Eye (tissue), 1 donor: ENCODE data around the gene KLHL18.
"Not testable (repeated sequence)": the region's sequence is repeated elsewhere in the genome, so short reads cannot be mapped to it uniquely, and the experiment has no call there.

Experiments used
- DNase-seq: peaks from one replicate; pipeline ENCODE4 v3.0.0-alpha.2; 2015

Gene KLHL18

DNA sequence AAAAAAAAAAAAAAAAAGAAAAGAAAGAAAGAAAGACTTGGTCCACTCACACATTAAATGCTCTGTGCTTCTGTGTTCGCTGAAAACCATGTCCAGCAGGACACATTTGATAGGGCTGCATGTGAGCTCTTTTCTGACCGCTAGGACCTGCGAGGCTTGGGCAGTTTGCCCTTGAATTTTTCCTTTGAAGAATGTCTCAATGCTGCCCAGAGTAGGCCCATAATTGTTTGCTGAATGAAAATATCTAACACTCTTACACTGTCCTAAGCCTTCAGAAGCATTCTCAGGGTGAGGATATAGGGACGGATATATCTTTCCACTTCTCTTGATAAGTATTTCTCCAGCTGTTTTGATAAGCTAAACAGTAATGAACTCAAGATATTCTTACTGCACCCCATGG, 6.2 kb upstream of the KLHL18 start:
- no peak for DNase-seq

DNA sequence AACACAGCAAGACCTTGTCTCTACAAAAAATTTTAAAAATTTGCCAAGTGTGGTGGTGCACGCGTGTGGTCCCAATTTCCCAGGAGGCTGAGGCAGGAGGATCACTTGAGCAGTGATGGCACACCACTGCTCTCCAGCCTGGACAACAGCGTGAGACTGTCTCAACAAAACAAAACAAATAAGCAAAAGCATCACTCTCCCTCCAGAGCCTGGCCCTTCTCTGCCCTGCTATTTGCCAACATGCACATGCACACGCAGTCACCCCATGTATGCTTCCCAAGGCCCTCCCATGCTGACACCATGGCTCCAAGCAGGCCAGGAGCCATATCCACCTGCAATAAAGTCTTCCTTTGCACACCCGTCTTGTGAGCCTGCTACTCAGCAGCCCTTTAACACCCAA, 2.2 kb upstream of the KLHL18 start:
- no peak for DNase-seq

DNA sequence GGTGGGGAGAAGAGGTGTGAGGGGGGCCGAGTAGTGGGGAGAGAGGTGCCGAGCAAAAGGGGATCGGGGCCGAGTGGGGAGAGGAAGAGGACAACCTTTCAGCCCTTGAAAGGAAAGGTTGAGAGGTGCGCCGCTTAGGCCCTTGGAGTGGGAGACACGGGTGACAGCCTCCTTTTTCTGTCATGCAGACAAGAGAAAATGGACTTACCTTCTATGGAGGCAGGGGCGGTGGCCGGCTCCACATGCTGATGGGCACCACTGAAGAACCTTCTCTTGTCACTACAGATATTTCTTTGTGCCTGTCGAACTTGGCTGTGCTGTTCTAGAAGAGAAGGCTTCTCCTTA, 421 bp downstream of the KLHL18 start:
- DNase-seq: no peak

DNA sequence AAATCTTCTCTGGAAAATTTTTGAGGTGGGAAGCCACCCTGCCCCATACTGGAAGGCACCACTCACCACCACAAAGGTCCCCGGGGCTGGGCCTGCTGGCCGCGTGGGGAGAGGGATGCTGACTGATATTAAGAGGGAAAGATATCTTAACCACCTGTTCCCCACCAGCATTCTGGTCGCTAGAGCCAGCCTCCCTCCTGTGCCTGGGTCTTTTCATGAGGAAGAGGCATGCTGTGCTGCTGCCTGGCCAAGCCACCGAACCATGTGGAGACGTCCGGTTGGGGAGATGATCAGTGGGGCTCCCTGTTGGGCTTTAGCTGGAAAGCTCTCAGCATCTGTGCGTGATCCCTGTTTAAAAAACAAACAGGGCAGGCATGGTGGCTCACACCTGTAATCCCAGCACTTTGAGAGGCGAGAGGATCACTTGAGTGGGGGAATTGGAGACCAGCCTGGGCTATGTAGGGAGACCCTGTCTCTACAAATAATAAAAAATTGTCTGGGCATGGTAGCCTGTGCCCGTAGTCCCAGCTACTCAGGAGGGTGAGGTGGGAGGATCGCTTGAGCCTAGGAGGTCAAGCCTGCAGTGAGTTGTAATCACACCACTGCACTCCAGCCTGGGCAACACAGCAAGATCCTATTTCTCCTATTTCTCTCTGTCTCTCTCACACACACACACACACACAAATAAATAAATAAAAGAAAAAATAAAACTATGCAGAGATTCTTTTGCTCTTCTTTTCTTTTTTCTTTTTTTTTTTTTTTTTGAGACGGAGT, 1.0 kb downstream of the KLHL18 start:
- peak; percentile 40 for DNase-seq

DNA sequence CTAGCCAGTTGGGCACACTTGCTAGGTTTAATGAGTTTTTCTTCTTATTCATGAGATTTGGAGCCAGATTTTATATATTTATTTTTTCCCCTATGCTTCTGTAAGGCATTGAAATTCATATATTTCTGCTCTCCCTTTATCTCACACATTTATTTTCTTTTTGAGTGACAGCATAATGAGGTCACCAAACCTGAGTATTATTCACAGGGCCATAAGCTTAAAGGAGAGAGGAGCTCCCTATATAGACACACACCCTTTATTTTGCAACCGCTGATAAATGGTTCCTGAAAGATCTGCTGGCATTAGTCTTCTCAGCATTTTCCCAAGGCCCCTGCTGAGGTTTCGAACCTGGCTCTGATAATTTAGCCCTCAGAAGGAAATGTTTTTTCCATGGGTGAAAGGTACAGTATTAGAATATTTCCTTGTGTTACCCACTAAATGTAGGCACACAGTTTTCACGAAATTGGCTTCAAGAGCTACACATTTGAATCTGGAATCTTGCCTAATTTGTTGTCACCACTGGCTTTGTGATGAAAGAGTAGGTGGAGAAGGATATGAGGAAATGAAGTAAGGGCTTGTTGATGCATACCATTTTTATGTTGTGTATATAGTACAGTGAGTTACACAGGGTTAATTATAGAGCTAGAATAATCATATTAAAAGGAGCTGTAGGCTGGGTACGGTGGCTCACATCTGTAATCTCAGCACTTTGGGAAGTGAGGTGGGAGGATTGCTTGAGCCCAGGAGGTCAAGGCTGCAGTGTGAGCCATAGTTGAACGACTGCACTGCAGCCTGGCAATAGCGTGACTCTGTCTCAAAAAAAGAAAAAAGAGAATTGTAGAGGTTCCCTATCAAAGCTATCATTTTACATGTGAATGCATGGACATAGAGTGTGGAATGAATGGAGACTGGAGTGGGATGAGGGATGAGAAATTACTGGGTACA, 6.5 kb downstream of the KLHL18 start:
- no peak for DNase-seq

DNA sequence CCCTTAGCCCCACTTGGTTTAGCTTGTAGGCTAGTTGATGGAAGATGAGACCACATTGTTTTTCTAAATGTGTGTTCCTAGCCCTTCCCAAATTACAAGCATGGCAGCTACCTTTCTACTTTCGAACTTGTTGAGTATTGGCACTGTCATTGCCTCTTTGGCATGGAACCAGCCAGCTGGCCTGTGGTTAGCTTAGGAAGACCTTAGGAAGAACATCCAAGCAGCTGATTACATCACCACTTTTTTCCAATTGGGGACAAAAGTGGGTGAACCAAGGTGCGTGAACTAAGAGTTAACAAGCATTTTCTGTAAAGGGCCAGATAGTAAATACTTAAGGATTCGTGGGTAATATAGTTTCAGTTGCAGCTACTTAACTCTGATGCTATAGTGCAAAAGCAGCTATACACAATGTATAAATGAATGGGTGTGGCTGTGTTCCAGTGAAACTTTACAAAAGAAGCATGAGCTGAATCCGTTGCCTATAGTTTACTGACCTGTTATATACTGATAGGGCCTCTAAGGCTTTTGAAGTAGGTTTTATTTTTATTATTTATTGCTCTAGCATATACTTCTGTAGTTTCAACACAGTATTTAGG, 8.5 kb downstream of the KLHL18 start:
- no peak for DNase-seq

DNA sequence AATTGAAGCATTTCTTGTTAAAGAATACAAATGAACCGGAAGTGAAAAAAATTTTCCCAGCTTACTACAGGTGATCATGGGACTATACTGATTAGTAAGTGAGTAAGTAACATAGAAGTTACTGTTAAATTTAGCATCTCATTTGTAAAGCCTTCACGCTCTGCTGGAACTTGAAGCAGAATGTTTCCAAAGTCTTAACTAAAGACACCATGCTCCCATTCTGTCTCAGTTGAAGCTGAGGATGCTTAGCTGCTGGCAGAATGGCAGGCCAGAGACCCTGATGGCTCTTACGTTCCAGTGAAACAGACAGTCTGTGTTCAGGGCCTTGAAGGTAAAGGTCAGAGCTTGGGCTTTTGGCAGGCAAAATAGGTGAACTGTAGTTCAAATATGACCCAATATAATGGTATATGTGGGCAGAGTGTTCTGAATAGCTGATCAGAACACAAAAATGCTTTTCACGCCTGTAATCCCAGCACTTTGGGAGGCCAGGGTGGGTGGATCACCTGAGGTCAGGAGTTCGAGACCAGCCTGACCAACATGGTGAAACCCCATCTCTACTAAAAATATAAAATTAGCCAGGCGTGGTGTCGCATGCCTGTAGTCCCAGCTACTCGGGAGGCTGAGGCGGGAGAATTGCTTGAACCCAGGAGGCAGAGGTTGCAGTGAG, 9.1 kb downstream of the KLHL18 start:
- not testable (repeated sequence) for DNase-seq

DNA sequence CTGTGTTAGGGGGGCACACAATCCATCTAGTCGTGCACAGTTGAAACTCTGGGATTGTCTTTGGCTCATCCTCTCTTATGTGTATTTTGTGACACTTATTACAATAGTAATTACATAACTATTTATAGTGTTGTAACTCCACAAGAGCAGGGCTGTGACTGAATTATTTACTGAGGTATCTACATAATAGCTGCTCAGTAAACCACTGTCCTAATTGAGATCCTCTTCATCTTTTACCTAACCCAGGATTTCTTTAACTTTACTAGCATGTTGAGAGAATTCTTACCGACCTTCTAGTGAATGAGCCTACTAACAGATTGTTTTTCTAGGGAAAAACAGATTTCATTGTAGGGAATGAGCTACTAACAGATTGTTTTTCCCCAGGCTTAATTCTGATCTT, 11.1 kb downstream of the KLHL18 start:
- no peak for DNase-seq

DNA sequence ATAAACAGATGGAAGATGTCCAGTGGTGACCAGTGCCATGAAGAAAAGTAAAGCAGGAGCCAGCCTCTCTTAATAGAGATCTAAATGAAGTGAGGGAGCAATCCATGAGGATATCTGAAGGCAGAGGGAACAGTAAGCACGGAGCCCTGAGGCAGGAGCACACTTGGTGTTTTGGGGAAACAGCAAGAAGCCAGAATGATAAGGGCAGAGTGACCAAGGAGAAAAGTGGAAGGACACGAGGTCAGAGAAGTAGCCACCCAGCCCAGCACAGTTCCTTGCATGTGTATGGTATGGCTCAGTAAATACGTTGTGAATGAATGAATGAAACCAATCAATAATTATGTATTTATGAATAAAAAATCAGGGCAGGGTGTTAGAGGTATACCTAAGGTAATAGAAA, 11.6 kb downstream of the KLHL18 start:
- DNase-seq: no peak

DNA sequence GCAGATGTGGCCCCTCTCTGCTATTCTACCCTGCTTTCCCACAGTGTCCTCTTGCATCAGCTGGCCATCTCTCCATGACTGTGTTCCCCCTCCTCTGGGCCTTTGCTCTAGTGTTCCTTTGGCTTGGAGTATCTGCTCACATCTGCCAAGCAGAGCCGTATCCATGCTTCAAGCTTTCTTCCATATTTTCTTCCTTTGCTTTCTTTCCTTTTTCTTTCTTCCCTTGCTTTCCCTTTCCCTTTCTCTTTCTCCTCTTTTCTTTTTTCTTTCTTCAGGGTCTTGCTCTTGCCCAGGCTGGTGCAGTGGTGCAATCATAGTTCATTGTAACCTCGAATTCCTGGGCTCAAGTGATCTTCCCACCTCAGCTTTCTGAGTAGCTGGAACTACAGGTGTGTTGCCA, 12.6 kb downstream of the KLHL18 start:
- no peak for DNase-seq

DNA sequence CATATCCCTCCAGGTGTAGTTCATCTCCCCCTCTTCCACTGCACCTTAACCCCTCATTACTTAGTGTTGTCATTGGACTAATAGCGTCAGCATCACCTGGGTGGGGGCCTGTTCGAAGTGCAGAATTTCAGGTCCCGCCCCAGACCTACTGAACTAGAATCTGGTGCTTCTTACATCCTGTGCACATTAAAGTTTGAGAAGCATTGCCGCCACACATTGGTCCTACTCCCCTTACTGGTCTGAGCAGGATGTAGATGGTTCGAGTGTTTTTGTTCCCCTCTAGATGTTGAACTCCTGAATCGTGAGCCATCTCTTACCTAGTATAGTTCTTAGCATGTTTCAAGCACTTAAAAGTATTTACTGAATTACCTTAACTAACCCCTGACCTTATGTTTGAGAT, 13.2 kb downstream of the KLHL18 start:
- no peak for DNase-seq

DNA sequence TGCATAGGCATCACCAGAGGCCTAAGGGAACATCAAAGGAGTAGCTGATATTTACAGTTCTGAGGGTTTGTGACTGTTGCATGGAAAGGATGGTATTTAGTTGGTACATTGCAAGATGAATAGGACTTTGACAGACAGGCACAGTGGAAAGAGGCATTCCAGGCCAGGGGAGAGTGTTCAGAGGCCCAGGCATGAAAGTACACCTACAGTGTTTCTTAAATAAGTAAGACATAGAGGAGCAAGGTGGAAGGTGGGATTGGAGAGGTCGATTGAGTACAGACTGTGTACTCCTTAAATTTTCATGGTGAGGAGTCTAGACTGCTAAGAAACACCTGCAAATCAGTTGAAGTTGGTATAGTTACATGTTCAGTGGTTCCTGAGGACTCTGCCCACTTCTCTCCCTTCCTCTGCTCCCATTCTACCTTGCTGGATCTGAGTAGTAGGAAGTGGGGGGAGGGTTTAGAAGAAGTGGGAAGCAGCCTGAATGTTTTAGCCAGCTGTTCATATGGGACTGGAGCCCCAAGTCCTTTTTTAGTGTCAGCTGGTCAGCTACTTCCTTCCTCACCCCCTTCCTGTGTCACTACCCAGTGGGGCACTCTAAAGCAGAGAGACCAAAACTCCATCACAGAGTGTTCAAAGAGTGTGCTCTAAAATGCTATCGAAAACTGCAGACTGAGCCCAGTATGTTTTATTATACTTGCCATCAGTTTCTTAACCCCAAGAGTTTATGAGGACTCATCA, 14.0 kb downstream of the KLHL18 start:
- DNase-seq: no peak

DNA sequence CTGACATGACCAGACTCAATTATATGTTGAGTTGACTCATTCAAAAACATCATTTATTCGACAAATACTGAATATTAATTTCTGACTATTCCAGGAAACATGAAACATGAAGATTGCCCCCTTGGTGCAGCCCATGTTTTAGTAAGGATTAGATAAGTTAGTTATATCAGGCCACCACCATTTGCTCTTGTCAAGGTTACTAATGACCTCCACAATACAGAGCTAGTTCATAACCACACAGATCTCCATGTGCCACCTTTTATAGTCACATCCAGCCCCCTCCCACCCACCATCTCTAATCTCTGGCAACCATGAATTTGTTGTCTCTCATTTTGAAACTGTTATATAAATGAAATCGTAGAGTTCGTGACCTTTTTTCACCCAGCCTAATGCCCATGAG, 15.7 kb downstream of the KLHL18 start:
- no peak for DNase-seq

DNA sequence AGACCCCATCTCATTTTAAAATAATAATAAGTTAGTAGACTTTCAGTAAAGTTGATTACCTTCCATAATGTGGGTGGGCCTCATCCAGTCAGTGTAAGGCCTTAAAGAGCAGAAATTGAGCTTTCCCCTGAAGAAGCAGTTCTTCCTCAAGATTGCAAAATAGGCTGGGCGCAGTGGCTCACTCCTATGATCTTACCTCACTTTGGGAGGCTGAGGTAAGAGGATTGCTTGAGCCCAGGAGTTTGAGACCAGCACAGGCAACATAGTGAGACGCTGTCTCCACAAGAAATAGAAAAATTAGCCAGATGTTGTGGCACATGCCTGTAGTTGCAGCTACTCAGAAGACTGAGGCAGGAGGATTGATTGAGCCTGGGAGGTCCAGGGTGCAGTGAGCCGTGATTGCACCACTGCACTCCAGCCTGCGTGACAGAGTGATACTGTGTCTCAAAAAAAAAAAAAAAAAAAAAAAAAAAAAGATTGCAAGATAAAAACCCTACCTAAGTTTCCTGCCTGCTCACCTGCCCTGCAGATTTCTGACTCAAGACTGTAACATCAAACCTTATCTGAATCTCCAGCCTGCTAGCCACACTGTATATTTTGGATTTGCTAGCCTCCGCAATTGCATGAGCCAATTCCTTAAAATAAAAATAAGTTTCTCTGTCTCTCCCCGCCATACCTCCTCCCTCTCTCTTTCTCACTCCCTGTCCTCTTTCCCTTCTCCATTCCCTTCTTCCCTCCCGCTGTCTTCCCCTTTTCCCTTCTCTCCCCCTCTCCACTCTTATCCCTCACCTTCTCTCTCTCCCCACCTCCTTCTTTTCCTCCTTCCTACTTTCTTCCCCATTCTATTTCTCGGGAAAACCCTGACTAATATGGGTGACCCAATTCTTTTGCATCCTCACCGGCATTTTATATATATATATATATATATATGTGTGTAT, 16.9 kb downstream of the KLHL18 start:
- no peak for DNase-seq

DNA sequence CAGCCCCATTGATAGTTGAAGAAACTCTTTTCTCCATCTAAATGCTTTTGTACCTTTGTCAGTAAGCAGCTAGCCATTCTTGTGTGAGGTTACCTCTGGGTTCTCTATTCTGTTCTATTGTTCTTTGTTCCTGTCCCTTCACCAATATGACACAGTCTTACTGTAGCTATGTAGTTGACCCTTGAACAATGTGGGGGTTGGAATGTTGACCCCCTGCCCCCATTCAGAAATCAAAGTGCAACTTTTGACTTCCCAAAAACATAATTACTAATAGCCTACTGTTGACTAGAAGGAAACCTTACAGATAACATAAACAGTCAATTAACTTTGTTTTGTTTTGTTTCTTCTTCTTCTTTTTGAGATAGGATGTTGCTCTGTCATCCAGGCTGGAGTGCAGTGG, 18.7 kb downstream of the KLHL18 start:
- no peak for DNase-seq

DNA sequence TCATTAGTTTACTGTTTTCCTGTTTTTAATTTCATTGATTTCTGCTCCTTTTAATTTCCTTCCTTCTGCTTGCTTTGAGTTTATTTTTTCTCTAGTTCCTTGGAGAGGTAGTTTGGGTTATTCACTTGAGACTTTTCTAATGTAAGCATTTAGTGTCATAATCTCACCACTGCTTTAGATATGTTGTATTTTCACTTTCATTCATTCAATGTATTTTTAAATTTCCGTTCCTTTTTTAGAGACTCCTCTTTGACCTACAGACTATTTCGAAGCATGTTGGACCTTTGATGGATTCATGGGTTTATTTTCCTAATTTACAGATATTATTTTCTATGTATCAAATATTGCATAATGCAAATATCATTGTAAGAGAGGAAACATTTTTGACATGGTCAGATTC, 23.3 kb downstream of the KLHL18 start:
- no peak for DNase-seq

DNA sequence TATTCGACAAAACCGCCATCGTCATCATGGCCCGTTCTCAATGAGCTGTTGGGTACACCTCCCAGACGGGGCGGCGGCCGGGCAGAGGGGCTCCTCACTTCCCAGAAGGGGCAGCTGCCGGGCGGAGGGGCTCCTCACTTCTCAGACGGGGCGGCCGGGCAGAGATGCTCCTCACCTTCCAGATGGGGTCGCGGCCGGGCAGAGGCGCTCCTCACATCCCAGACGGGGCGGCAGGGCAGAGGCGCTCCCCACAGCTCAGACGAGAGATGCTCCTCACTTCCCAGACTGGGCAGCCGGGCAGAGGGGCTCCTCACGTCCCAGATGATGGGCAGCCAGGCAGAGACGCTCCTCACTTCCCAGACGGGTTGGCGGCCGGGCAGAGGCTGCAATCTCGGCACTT, 26.5 kb downstream of the KLHL18 start:
- not testable (repeated sequence) for DNase-seq

DNA sequence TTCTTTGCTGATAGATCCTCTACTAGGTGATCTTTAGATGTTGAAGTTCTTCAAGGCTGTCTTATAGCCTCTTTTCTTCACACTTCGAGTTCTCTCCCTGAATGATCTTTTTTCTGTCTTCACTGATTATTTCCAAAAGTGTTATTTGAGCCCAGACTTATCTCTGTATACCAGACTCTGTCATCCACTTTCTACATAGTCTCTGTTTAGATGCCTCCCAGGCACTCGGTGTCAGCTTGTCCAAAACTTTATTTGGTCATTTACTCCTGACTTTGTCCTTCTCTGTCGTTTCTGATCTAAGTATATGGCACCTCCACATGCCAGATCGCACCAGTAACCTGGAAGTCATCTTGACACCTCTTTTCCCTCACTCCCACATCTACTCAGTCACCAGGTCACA, 27.6 kb downstream of the KLHL18 start:
- DNase-seq: no peak

DNA sequence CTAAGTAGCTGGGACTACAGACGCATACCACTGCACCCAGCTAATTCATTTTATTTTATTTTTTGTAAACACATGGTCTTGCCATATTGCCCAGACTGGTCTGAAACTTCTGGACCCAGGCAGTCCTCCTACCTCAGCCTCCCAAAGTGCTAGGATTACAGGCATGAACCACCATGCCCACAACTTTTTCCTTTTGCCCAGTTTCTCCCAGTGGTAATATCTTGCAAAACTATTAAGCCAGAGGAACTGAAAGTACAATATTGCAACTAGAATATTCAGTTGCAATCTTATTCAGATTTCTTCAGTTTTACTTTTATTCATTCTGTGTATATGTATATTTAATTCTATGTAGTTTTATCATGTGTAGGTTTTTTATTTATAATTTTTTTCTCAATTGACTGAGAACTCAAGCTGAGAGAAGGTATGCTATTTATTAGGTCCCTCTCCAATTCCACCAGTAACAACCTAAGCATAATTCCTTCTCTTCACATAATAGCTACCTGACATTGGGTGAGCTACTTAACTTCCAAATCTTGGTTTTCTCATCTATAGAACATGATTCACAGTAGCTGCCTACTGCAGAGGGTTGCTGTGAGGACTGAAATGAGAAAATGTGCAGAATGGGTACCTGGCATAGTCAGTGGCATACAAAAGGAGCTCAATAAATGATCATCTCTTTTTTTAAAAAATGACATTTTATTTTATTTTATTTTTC, 30.8 kb downstream of the KLHL18 start:
- no peak for DNase-seq

DNA sequence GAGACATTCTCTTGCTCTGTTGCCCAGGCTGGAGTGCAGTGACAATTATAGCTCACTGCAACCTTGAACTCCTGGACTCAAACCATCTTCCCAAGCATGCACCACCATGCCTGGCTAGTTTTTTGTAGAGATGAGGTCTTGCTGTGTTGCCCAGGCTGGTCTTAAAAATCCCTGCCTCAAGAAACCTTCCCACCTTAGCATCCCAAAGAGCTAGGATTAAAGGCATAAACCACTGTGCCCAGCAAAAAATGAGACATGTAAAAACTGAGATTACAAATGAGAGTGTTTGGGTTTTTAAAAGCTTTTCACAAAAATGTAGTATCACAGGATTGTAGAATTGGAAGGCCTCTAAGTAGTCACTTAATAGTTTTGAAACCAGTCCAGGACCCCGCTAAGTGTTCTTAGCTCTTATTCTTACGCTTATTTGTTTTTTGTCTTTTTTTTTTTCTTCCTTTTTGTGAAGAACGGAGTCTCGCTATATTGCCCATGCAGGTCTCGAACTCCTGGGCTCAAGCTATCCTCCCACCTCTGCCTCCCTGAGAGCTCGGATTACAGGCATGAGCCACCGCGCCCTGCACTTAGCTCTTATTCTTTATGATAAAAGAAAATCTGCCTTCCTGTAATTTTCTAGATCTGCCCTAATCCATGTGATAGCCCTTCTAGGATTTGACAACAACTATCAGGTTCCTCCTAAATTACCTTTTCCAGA, 31.5 kb downstream of the KLHL18 start:
- DNase-seq: no peak
